K562 (cell line): ENCODE data around the gene PPP1R13L. TPM values are rescaled to one million over a fixed set of nuclear protein-coding genes. Genes with fewer than 3 reads are reported as not detected.

Experiments
- ATAC-seq: fragments of 200-7000 bp; cut with Tn5 transposase; 3 replicates; pipeline ENCODE4 v1.9.1; 2020; ENCODE audit warnings: moderate library complexity
- BruUV-seq: library from RNA; stranded (reverse); fragments of 400-500 nt; replicated peaks from 2 replicates; lab custom pipeline; 2021; lab: Mats Ljungman, UMichigan
- CTCF ChIA-PET: fragments of 300-600 bp; formaldehyde crosslinking; extraction: SDS; loops from one replicate; lab custom pipeline; 2021; ENCODE audit warnings: low intra/inter-chr PET ratio; lab: Yijun Ruan, JAX
- POLR2A ChIA-PET: fragments of 300-600, 350-650 bp; sonication (Branson Sonifier 250); formaldehyde crosslinking; extraction: SDS; loops from one replicate; lab custom pipeline; 2021; ENCODE audit warnings: antibody characterized with exemption, inconsistent platforms; lab: Yijun Ruan, JAX
- DNase-seq, 4 experiments: peaks; one replicate each; pipeline versions ENCODE4 v3.0.0 to v3.0.0-alpha.2; 2011 to 2018; ENCODE audit warnings: low spot score in 3 of 4, mixed read lengths in 3 of 4; ENCODE audit errors: extremely low read depth in 1 of 4
- FAIRE-seq: peaks from 2 replicates; lab custom pipeline; 2011; peaks lifted over from hg19 to GRCh38; lab: Jason Lieb, UNC
- H2AFZ ChIP-seq: 2 replicates; pipeline ENCODE4 v1.6.0; 2011; ENCODE audit warnings: low read depth, low read length, control low read depth, inconsistent platforms
- H3K27ac ChIP-seq: fragments of 200-600 bp; 3 replicates; pipeline ENCODE4 v1.8.0; 2011; ENCODE audit warnings: low read depth, mild to moderate bottlenecking, control low read depth, inconsistent platforms, low read length, moderate library complexity, mixed read lengths; ENCODE audit errors: extremely low read depth
- H3K27me3 ChIP-seq, 2 experiments: fragments of 300-600 bp in 1 of 2; 2 replicates in 1 of 2; 3 replicates in 1 of 2; pipeline versions ENCODE4 v1.6.0 to v1.8.0; 2011; ENCODE audit warnings: inconsistent platforms in 2 of 2, low read length in 2 of 2, mild to moderate bottlenecking in 1 of 2, mixed read lengths in 1 of 2, moderate library complexity in 1 of 2; ENCODE audit not compliant: control insufficient read depth in 2 of 2, insufficient read depth in 2 of 2
- H3K36me3 ChIP-seq: fragments of 300-600 bp; 3 replicates; pipeline ENCODE4 v1.8.0; 2011; ENCODE audit warnings: mild to moderate bottlenecking, low read length, inconsistent platforms; ENCODE audit not compliant: control insufficient read depth, insufficient read depth
- H3K4me1 ChIP-seq, 2 experiments: fragments of 200-600 bp in 1 of 2; replicated peaks in 1 of 2; 2 replicates in 1 of 2; 3 replicates in 1 of 2; pipeline versions ENCODE4 v1.5.1 to v1.8.0; 2011; ENCODE audit warnings: inconsistent platforms in 2 of 2, low read length in 2 of 2, mild to moderate bottlenecking in 1 of 2, mixed read lengths in 1 of 2, moderate library complexity in 1 of 2; ENCODE audit not compliant: control insufficient read depth in 2 of 2, insufficient read depth in 2 of 2
- H3K4me2 ChIP-seq: 2 replicates; pipeline ENCODE4 v1.6.1; 2011; ENCODE audit warnings: low read length, control low read depth, inconsistent platforms, mixed read lengths; ENCODE audit not compliant: insufficient read depth
- H3K4me3 ChIP-seq: fragments of 200-600 bp; sonication (generic), shearing (Covaris generic); 2 replicates; pipeline ENCODE4 v1.5.1; 2016; ENCODE audit warnings: control low read depth, inconsistent platforms
- H3K79me2 ChIP-seq: fragments of 200-600 bp; 3 replicates; pipeline ENCODE4 v1.8.0; 2011; ENCODE audit warnings: low read length, inconsistent platforms; ENCODE audit not compliant: control insufficient read depth, insufficient read depth
- H3K9ac ChIP-seq, 2 experiments: 2 replicates each; pipeline versions ENCODE4 v1.6.0 to v1.6.1; 2011; ENCODE audit warnings: low read depth in 2 of 2, low read length in 2 of 2, control low read depth in 1 of 2, inconsistent platforms in 1 of 2, mild to moderate bottlenecking in 1 of 2, mixed read lengths in 1 of 2; ENCODE audit not compliant: insufficient read depth in 1 of 2
- H3K9me1 ChIP-seq: one replicate; pipeline ENCODE4 v1.6.0; 2011; ENCODE audit warnings: inconsistent platforms, mild to moderate bottlenecking, low read length, moderate library complexity; ENCODE audit not compliant: control insufficient read depth, insufficient read depth
- H3K9me3 ChIP-seq: replicated peaks from 2 replicates; pipeline ENCODE4 v1.5.1; 2011; ENCODE audit warnings: low read depth, low read length, inconsistent platforms; ENCODE audit not compliant: control insufficient read depth, insufficient read depth
- H4K20me1 ChIP-seq: replicated peaks from 2 replicates; pipeline ENCODE4 v1.6.1; 2011; ENCODE audit warnings: low read length, inconsistent platforms, mixed read lengths; ENCODE audit not compliant: control insufficient read depth, insufficient read depth
- ELF2 ChIP-seq: fragments of 250-450 bp; sonication (Bioruptor Pico); IDR thresholded peaks from 2 replicates; pipeline ENCODE4 v1.5.0; 2021; ENCODE audit warnings: mild to moderate bottlenecking
- EP400 ChIP-seq: fragments of 450-650 bp; IDR thresholded peaks from 2 replicates; pipeline ENCODE4 v1.6.1; 2017; ENCODE audit warnings: antibody characterized with exemption, mild to moderate bottlenecking, moderate library complexity
- FOXM1 ChIP-seq, 2 experiments: fragments of 450-650 bp in 1 of 2; sonication (generic) in 1 of 2; formaldehyde crosslinking in 1 of 2; IDR thresholded peaks; 2 replicates each; pipeline versions ENCODE4 v1.6.1 to v1.9.0; 2017 to 2022; ENCODE audit warnings: low read depth in 2 of 2, mild to moderate bottlenecking in 2 of 2, missing genetic modification reagents in 1 of 2, moderate library complexity in 1 of 2
- POLR2G ChIP-seq: fragments of 200-400 bp; formaldehyde crosslinking; IDR thresholded peaks from 2 replicates; pipeline ENCODE4 v1.6.1; 2017; ENCODE audit warnings: low read depth, mild to moderate bottlenecking, antibody characterized with exemption, low read length, moderate library complexity
- PTTG1 ChIP-seq: fragments of 450-650 bp; IDR thresholded peaks from 2 replicates; pipeline ENCODE4 v1.6.1; 2016; ENCODE audit warnings: low read depth, mild to moderate bottlenecking, missing genetic modification characterization, missing compliant biosample characterization
- RBFOX2 ChIP-seq: fragments of 200-400 bp; formaldehyde crosslinking; IDR thresholded peaks from 2 replicates; pipeline ENCODE4 v1.6.1; 2017; ENCODE audit warnings: low read depth, mild to moderate bottlenecking, low read length, moderate library complexity
- RBM17 ChIP-seq: fragments of 200-400 bp; formaldehyde crosslinking; IDR thresholded peaks from 2 replicates; pipeline ENCODE4 v1.6.1; 2017; ENCODE audit warnings: low read depth, mild to moderate bottlenecking, low read length, borderline replicate concordance
- ZNF764 ChIP-seq: fragments of 250-450 bp; sonication (Bioruptor Pico); IDR thresholded peaks from 2 replicates; pipeline ENCODE4 v1.4.0; 2020; ENCODE audit warnings: low read depth, mild to moderate bottlenecking, moderate library complexity
- WGBS: fragments of 100-300 bp; shearing (Covaris generic); methylation state at CpG from one replicate; pipeline ENCODE4 v1.1.6; 2016; ENCODE audit warnings: low coverage, mixed read lengths; ENCODE audit not compliant: insufficient coverage; ENCODE audit errors: missing lambda C conversion rate; 5-methylcytosine and 5-hydroxymethylcytosine counted together
- in situ Hi-C: fragments of 300-500 bp; cut with MboI; formaldehyde crosslinking; loops from 4 replicates; pipeline ENCODE4 v1.15.0; 2018; ENCODE audit warnings: inconsistent platforms, mixed read lengths
- intact Hi-C: fragments of 100-400 bp; cut with micrococcal nuclease; formaldehyde crosslinking; loops from 2 replicates; pipeline ENCODE4 v1.14.2; 2022
- polyA plus RNA-seq, 8 experiments: library from polyadenylated mRNA; depleted of rRNA in 4 of 8; stranded (reverse) in 5 of 8; unstranded in 3 of 8; fragments of >200 nt; fragmentation: Nextera tagmentation in 2 of 8; fragmentation: Illumina TruSeq in 1 of 8; extraction: Ambion mirVana in 2 of 8; extraction: Trizol in 1 of 8; gene quantifications; 2 replicates each; pipeline versions ENCODE4 v1.2.1 to v1.2.3, GENCODE V29; 2011 to 2014; ENCODE audit warnings: inconsistent platforms in 1 of 8, missing spikeins in 1 of 8
- total RNA-seq, 7 experiments: library from RNA; depleted of rRNA in 6 of 7; stranded (reverse); fragments of >200 nt in 6 of 7; fragmentation: Illumina TruSeq in 2 of 7; extraction: Trizol in 2 of 7; gene quantifications; 2 replicates each; pipeline versions ENCODE4 v1.2.1 to v1.2.3, GENCODE V29; 2011 to 2021; ENCODE audit warnings: low replicate concordance in 1 of 7

Gene PPP1R13L
- total and polyA plus RNA-seq, 9 of the 15 experiments (the other 6 are each of a cell fraction or from before 2014, with no cell fraction given), result 0.32 to 6.7 (median 2.0) TPM

DNA sequence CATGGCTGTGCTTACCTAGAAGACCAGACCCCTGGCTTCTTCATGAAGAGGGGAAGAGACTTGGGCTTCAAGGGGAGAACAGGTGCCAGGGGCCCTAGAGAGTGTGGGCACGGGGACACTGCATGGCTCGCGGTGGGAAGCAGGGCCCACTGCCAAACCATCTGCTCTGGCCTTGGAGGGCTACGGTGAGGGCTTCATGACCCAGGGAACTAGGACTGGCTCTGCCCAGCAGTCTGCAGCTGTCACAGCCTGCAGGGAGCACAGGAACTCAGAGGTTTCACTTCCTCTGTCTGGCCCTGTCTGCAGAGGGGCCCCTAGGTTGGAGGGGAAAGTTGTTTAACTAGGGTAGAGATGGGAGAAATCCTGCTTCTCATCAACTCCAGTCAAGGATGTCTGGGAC, 14.5 kb upstream of the PPP1R13L start:
- H3K9ac ChIP-seq, result peak overlapping the region in 1 of 2 experiments; percentile 31; a peak in 2 of 4 replicates
- ChIA-PET CTCF (no interaction called here), POLR2A (interaction anchor here (0.6 to 0.9 kb wide), 2 partner anchors 12 to 548 kb away, joined by 3 to 4 read pairs; no protein-coding TSS in a partner anchor)
- no peaks in the 10 kb centered on the region for H3K9me1 ChIP-seq
- in situ Hi-C loops (no loop called here), intact Hi-C loops (no loop called here)
- DNase-seq, result no peak
- H3K4me2 ChIP-seq, result no peak overlapping the region
- TF ChIP-seq PTTG1 (tag), result no peak
- peak; percentile 30; the same call in 1 of the 2 replicates for TF ChIP-seq RBFOX2
- H3K27me3 ChIP-seq, result no peaks in the 10 kb centered on the region
- H2AFZ ChIP-seq, result no peak overlapping the region
- no peaks in the 10 kb centered on the region for H3K9me3 ChIP-seq
- no TSS peak for BruUV-seq
- no peak for FAIRE-seq
- no peaks in the 10 kb centered on the region for H4K20me1 ChIP-seq
- H3K4me3 ChIP-seq, result no peak overlapping the region
- H3K36me3 ChIP-seq, result peaks cover 61% of the 10 kb centered on the region; the same call in 2 of the 3 replicates
- 81% methylated on average over 4 of the region's 4 CpGs for WGBS
- H3K4me1 ChIP-seq, result peaks cover 9 to 53% of the 10 kb centered on the region in 2 experiments; a peak in 4 of 5 replicates
- peaks cover 24% of the 10 kb centered on the region for H3K79me2 ChIP-seq
- ATAC-seq, result no peak
- H3K27ac ChIP-seq, result no peak overlapping the region

DNA sequence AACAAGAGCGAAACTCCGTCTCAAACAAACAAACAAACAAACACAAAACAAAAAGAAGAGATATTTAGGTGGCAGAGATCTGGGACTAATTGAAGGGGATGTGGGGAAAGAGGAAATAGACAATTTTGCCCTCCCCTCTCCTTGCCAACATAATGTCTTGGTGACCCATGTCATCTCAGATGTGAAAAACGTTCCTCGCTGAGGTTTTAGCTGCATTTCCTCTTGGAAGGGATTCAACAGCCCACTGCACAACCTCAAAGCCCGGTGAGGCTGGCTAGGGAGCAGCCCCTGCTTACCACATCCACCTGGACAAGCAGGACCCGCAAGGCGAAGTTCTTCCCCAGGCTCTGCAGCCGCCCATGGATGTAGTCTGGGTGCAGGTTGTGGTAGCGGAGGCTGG, 13.9 kb upstream of the PPP1R13L start:
- Histone ChIP-seq H3K4me2 (no peak overlapping the region), H3K36me3 (peaks cover 67% of the 10 kb centered on the region; the same call in 2 of the 3 replicates)
- TF ChIP-seq EP400, result no peak
- no peak for TF ChIP-seq FOXM1 (IDR thresholded peaks at IDR 0.05; ENCODE audit: low read depth)
- no peak for TF ChIP-seq FOXM1 (CRISPR knock-in tag; IDR thresholded peaks at IDR 0.05; ENCODE audit: low read depth)
- no peak for TF ChIP-seq ZNF764 (CRISPR knock-in tag)
- no peak for TF ChIP-seq RBM17
- 0 out of 2 replicates have a peak, but pooled peaks have one; percentile 23 for TF ChIP-seq POLR2G
- no peak for TF ChIP-seq ELF2 (CRISPR knock-in tag)
- TF ChIP-seq RBFOX2, result peak; percentile 47

More for the DNA sequence above, 13.9 kb upstream of the PPP1R13L start:
- Histone ChIP-seq H3K79me2 (peaks cover 24% of the 10 kb centered on the region), H2AFZ (no peak overlapping the region), H3K9ac (peak overlapping the region in 1 of 2 experiments; percentile 31; a peak in 1 of 4 replicates), H3K27ac (no peak overlapping the region), H3K9me1 (no peaks in the 10 kb centered on the region), H3K4me3 (no peak overlapping the region), H3K27me3 (no peaks in the 10 kb centered on the region), H4K20me1 (no peaks in the 10 kb centered on the region), H3K9me3 (no peaks in the 10 kb centered on the region), H3K4me1 (peaks cover 5 to 49% of the 10 kb centered on the region in 2 experiments; a peak in 4 of 5 replicates)
- 80% methylated on average over 9 of the region's 9 CpGs for WGBS
- no peak for ATAC-seq
- BruUV-seq, result no TSS peak
- no peak for FAIRE-seq
- in situ Hi-C loops (no loop called here), intact Hi-C loops (no loop called here)
- ChIA-PET CTCF (no interaction called here), POLR2A (interaction anchor here (0.6 kb wide), 1 partner anchor 547 kb away, joined by 3 read pairs; no protein-coding TSS in a partner anchor)
- no peak for DNase-seq
